H9 (cell line): ENCODE data around the gene CDC20. TPM values are rescaled to one million over a fixed set of nuclear protein-coding genes. Genes with fewer than 3 reads are reported as not detected.

Source experiments
- DNase-seq: peaks from one replicate; pipeline ENCODE4 v3.0.0-alpha.2; 2017
- H2AFZ ChIP-seq: one replicate; pipeline ENCODE4 v1.6.1; 2013; ENCODE audit warnings: mild to moderate bottlenecking, low read length, control low read depth, moderate library complexity
- H2AK5ac ChIP-seq: 2 replicates; pipeline ENCODE4 v1.6.1; 2013; ENCODE audit warnings: low read length, control low read depth, mixed read lengths; ENCODE audit not compliant: insufficient read length
- H2BK120ac ChIP-seq: one replicate; pipeline ENCODE4 v1.6.1; 2013; ENCODE audit warnings: low read depth, mild to moderate bottlenecking, low read length, control low read depth, inconsistent platforms; ENCODE audit not compliant: poor library complexity, severe bottlenecking
- H2BK12ac ChIP-seq: 2 replicates; pipeline ENCODE4 v1.6.1; 2013; ENCODE audit warnings: low read length, control low read depth, mixed read lengths, low read depth; ENCODE audit not compliant: insufficient read length
- H2BK15ac ChIP-seq: 2 replicates; pipeline ENCODE4 v1.6.1; 2013; ENCODE audit warnings: low read depth, low read length, control low read depth
- H2BK20ac ChIP-seq: one replicate; pipeline ENCODE4 v1.6.1; 2013; ENCODE audit warnings: low read depth, mild to moderate bottlenecking, low read length, control low read depth, inconsistent platforms; ENCODE audit not compliant: poor library complexity, severe bottlenecking
- H2BK5ac ChIP-seq: 2 replicates; pipeline ENCODE4 v1.6.1; 2013; ENCODE audit warnings: low read length, control low read depth, mixed read lengths; ENCODE audit not compliant: insufficient read length
- H3K14ac ChIP-seq: 2 replicates; pipeline ENCODE4 v1.6.1; 2013; ENCODE audit warnings: low read length, control low read depth; ENCODE audit not compliant: insufficient read depth
- H3K18ac ChIP-seq: 2 replicates; pipeline ENCODE4 v1.6.1; 2013; ENCODE audit warnings: low read depth, mild to moderate bottlenecking, mixed read lengths, low read length, control low read depth; ENCODE audit not compliant: insufficient read length
- H3K23ac ChIP-seq: 2 replicates; pipeline ENCODE4 v1.6.1; 2013; ENCODE audit warnings: low read length, control low read depth, mixed read lengths, low read depth; ENCODE audit not compliant: insufficient read length
- H3K23me2 ChIP-seq: 2 replicates; pipeline ENCODE4 v1.6.1; 2013; ENCODE audit warnings: low read depth, mild to moderate bottlenecking, mixed read lengths, low read length, control low read depth; ENCODE audit not compliant: insufficient read length, poor library complexity, severe bottlenecking
- H3K27ac ChIP-seq: 2 replicates; pipeline ENCODE4 v1.5.1; 2013; ENCODE audit warnings: low read length, control low read depth, mixed read lengths, low read depth; ENCODE audit not compliant: insufficient read length
- H3K27me3 ChIP-seq: 2 replicates; pipeline ENCODE4 v1.6.1; 2013; ENCODE audit warnings: low read length, control low read depth, inconsistent platforms; ENCODE audit not compliant: insufficient read depth
- H3K4ac ChIP-seq: 2 replicates; pipeline ENCODE4 v1.6.1; 2013; ENCODE audit warnings: low read depth, mild to moderate bottlenecking, control low read depth, inconsistent platforms, low read length, moderate library complexity
- H3K4me1 ChIP-seq: 2 replicates; pipeline ENCODE4 v1.6.1; 2013; ENCODE audit warnings: low read length, control low read depth, inconsistent platforms; ENCODE audit not compliant: insufficient read depth
- H3K4me2 ChIP-seq: 2 replicates; pipeline ENCODE4 v1.6.1; 2013; ENCODE audit warnings: low read length, control low read depth, mixed read lengths; ENCODE audit not compliant: insufficient read length, insufficient read depth
- H3K56ac ChIP-seq: 2 replicates; pipeline ENCODE4 v1.6.1; 2013; ENCODE audit warnings: low read depth, mild to moderate bottlenecking, mixed read lengths, low read length, control low read depth; ENCODE audit not compliant: insufficient read length
- H3K79me1 ChIP-seq: 2 replicates; pipeline ENCODE4 v1.6.1; 2013; ENCODE audit warnings: low read depth, mild to moderate bottlenecking, moderate library complexity, low read length, control low read depth, inconsistent platforms; ENCODE audit not compliant: insufficient read depth, poor library complexity, severe bottlenecking
- H3K79me2 ChIP-seq: 2 replicates; pipeline ENCODE4 v1.6.1; 2013; ENCODE audit warnings: low read length, control low read depth, inconsistent platforms; ENCODE audit not compliant: insufficient read depth
- H3K9ac ChIP-seq: 2 replicates; pipeline ENCODE4 v1.6.1; 2013; ENCODE audit warnings: low read length, control low read depth, mixed read lengths; ENCODE audit not compliant: insufficient read length; ENCODE audit errors: extremely low read depth
- H3K9me3 ChIP-seq: one replicate; pipeline ENCODE4 v1.6.1; 2013; ENCODE audit warnings: low read depth, low read length, inconsistent platforms; ENCODE audit not compliant: control insufficient read depth
- H3T11ph ChIP-seq: one replicate; pipeline ENCODE4 v1.6.1; 2013; ENCODE audit warnings: mild to moderate bottlenecking, low read length, control low read depth, inconsistent platforms
- H4K20me1 ChIP-seq: one replicate; pipeline ENCODE4 v1.6.1; 2013; ENCODE audit not compliant: control insufficient read depth, insufficient read length, insufficient read depth
- H4K5ac ChIP-seq: 2 replicates; pipeline ENCODE4 v1.6.1; 2013; ENCODE audit warnings: low read depth, mild to moderate bottlenecking, mixed read lengths, low read length, control low read depth; ENCODE audit not compliant: insufficient read length
- H4K8ac ChIP-seq: replicated peaks from 2 replicates; pipeline ENCODE4 v1.6.1; 2013; ENCODE audit warnings: low read length, control low read depth, mixed read lengths, low read depth; ENCODE audit not compliant: insufficient read length
- H4K91ac ChIP-seq: 2 replicates; pipeline ENCODE4 v1.6.1; 2013; ENCODE audit warnings: low read depth, mild to moderate bottlenecking, moderate library complexity, mixed read lengths, low read length, control low read depth; ENCODE audit not compliant: insufficient read length
- H3K27ac Mint-ChIP-seq, 3 experiments: 2 replicates in 2 of 3; 3 replicates in 1 of 3; pipeline ENCODE4 v1.8.0; 2020 to 2021; ENCODE audit warnings: mixed read lengths in 3 of 3, mild to moderate bottlenecking in 1 of 3, moderate library complexity in 1 of 3
- H3K27me3 Mint-ChIP-seq: 2 replicates; pipeline ENCODE4 v1.8.0; 2021; ENCODE audit warnings: low read depth, mild to moderate bottlenecking, moderate library complexity, mixed read lengths
- H3K36me3 Mint-ChIP-seq, 3 experiments: 2 replicates in 2 of 3; 3 replicates in 1 of 3; pipeline ENCODE4 v1.8.0; 2020 to 2021; ENCODE audit warnings: low read depth in 3 of 3, mixed read lengths in 3 of 3; ENCODE audit not compliant: insufficient read depth in 1 of 3
- H3K4me1 Mint-ChIP-seq, 2 experiments: 2 replicates each; pipeline ENCODE4 v1.8.0; 2020; ENCODE audit warnings: mixed read lengths in 2 of 2
- H3K4me3 Mint-ChIP-seq, 2 experiments: 2 replicates in 1 of 2; 3 replicates in 1 of 2; pipeline ENCODE4 v1.8.0; 2020 to 2021; ENCODE audit warnings: mild to moderate bottlenecking in 2 of 2, mixed read lengths in 2 of 2, moderate library complexity in 1 of 2
- H3K9me3 Mint-ChIP-seq, 2 experiments: 2 replicates in 1 of 2; 3 replicates in 1 of 2; pipeline ENCODE4 v1.8.0; 2020; ENCODE audit warnings: mild to moderate bottlenecking in 2 of 2, mixed read lengths in 2 of 2, moderate library complexity in 1 of 2
- CTCF ChIP-seq: fragments of 200-600 bp; sonication (generic); conservative IDR thresholded peaks from 3 replicates; pipeline ENCODE4 v1.8.0; 2021; ENCODE audit warnings: antibody characterized with exemption, mild to moderate bottlenecking
- WGBS: extraction: QIAGEN DNeasy Blood & Tissue Kit; methylation state at CpG from one replicate; pipeline ENCODE4 v1.1.7; 2013; ENCODE audit warnings: missing lambda C conversion rate, low lambda C conversion rate, mixed read lengths; ENCODE audit not compliant: insufficient read length; ENCODE audit errors: extremely low coverage; 5-methylcytosine and 5-hydroxymethylcytosine counted together
- total RNA-seq: library from RNA; stranded (reverse); gene quantifications from 2 replicates; pipeline ENCODE4 v1.2.1, GENCODE V29; 2021

Gene CDC20
- total RNA-seq, 1 experiment from 2014 or later, result 246 TPM

- no peak overlapping the region for H3K18ac ChIP-seq
- H4K91ac ChIP-seq, result no peak overlapping the region
- H3T11ph ChIP-seq, result no peak overlapping the region
- H2BK20ac ChIP-seq, result no peak overlapping the region
- no peak overlapping the region for H2BK12ac ChIP-seq
- no peak overlapping the region for H4K8ac ChIP-seq
- no peaks in the 10 kb centered on the region for H3K27me3 ChIP-seq
- H3K4me1 ChIP-seq, result no peaks in the 10 kb centered on the region
- H2BK15ac ChIP-seq, result no peak overlapping the region
- H3K79me2 ChIP-seq, result no peaks in the 10 kb centered on the region
- H3K79me1 ChIP-seq, result no peaks in the 10 kb centered on the region
- no peak overlapping the region for H2AK5ac ChIP-seq
- H3K56ac ChIP-seq, result no peak overlapping the region
- Mint-ChIP-seq H3K9me3 (no peaks in the 10 kb centered on the region), H3K4me3 (no peak overlapping the region), H3K27ac (no peak overlapping the region), H3K27me3 (peaks cover 16% of the 10 kb centered on the region), H3K36me3 (no peaks in the 10 kb centered on the region; a peak in 1 of 7 replicates), H3K4me1 (peaks cover under 1 to 4% of the 10 kb centered on the region in 2 experiments; a peak in 3 of 4 replicates)
- H3K9me3 ChIP-seq, result no peaks in the 10 kb centered on the region
- H3K23me2 ChIP-seq, result no peaks in the 10 kb centered on the region
- no peak overlapping the region for H3K27ac ChIP-seq
- WGBS, result no CpG with 5 or more reads among the region's 13 CpGs
- no peak overlapping the region for H2BK5ac ChIP-seq
- no peak overlapping the region for H3K4me2 ChIP-seq
- no peak overlapping the region for H3K9ac ChIP-seq
- H4K5ac ChIP-seq, result no peak overlapping the region
- no peak for TF ChIP-seq CTCF
- H4K20me1 ChIP-seq, result no peaks in the 10 kb centered on the region
- no peak overlapping the region for H3K23ac ChIP-seq
- H3K14ac ChIP-seq, result no peak overlapping the region; the same call in 1 of the 2 replicates
- DNase-seq, result no peak
- H3K4ac ChIP-seq, result no peak overlapping the region
- H2BK120ac ChIP-seq, result no peak overlapping the region
- H2AFZ ChIP-seq, result no peak overlapping the region
These were observed 49.3 kb upstream of the CDC20 start for GRCh38 chr1:43309405-43310025.
